22Rv1 (cell line): ENCODE measurements around the gene NOSIP.

Experiments used
- H3K27ac ChIP-seq: fragments of 450-650 bp; 2 replicates; pipeline ENCODE4 v1.5.1; 2017
- ZFX ChIP-seq: fragments of 450-650 bp; IDR thresholded peaks from 2 replicates; pipeline ENCODE4 v1.6.1; 2017; ENCODE audit warnings: antibody characterized with exemption, borderline replicate concordance
- TF ChIP-seq, protein P1 (sequence below): fragments of 450-650 bp; IDR thresholded peaks from 2 replicates; pipeline ENCODE4 v1.5.1; 2017; ENCODE audit warnings: mild to moderate bottlenecking

Gene NOSIP

DNA sequence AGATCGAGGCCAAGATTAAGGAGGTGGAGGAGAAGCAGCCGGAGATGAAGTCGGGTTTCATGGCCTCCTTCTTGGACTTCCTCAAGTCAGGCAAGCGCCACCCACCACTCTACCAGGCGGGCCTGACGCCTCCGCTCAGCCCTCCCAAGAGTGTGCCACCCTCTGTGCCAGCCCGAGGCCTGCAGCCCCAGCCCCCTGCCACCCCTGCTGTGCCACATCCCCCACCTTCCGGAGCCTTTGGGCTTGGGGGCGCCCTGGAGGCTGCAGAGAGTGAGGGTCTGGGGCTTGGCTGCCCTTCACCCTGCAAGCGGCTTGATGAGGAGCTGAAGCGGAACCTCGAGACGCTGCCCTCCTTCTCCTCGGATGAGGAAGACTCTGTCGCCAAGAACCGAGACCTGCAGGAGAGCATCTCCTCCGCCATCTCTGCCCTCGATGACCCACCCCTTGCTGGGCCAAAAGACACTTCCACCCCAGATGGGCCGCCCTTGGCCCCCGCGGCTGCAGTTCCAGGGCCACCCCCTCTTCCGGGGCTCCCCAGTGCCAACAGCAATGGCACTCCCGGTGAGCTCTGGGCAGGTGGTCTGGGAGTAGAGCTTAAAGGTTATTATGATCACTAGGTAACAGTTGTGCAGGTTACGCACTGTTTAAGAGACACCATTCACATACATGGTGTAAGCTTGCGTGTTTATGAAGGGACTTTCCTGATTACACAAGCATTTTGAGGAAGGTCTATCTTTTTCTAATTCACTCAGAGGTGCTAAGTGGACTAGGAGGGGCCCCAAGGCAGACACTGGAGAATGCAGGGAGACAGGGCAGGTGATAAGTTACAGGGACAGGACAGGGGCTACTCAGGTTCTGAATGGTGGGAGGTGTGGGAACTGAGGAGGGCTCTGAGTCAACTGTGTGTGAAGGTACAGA lies 19.3 kb upstream of the NOSIP start:
- TF ChIP-seq, protein P1, sequence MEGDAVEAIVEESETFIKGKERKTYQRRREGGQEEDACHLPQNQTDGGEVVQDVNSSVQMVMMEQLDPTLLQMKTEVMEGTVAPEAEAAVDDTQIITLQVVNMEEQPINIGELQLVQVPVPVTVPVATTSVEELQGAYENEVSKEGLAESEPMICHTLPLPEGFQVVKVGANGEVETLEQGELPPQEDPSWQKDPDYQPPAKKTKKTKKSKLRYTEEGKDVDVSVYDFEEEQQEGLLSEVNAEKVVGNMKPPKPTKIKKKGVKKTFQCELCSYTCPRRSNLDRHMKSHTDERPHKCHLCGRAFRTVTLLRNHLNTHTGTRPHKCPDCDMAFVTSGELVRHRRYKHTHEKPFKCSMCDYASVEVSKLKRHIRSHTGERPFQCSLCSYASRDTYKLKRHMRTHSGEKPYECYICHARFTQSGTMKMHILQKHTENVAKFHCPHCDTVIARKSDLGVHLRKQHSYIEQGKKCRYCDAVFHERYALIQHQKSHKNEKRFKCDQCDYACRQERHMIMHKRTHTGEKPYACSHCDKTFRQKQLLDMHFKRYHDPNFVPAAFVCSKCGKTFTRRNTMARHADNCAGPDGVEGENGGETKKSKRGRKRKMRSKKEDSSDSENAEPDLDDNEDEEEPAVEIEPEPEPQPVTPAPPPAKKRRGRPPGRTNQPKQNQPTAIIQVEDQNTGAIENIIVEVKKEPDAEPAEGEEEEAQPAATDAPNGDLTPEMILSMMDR = no peak
- TF ChIP-seq ZFX = no peak
- no peak overlapping the region for H3K27ac ChIP-seq

DNA sequence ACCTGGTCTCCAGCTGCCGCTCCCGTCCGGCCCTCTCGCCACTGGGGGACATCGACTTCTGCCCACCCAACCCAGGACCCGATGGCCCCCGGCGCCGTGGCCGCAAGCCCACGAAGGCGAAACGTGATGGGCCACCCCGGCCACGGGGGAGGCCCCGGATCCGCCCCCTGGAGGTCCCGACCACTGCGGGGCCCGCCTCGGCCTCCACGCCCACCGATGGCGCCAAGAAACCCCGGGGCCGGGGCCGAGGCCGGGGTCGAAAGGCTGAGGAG lies 17.3 kb upstream of the NOSIP start:
- no peak overlapping the region for H3K27ac ChIP-seq
- no peak for TF ChIP-seq ZFX
- TF ChIP-seq, protein P1 = no peak

DNA sequence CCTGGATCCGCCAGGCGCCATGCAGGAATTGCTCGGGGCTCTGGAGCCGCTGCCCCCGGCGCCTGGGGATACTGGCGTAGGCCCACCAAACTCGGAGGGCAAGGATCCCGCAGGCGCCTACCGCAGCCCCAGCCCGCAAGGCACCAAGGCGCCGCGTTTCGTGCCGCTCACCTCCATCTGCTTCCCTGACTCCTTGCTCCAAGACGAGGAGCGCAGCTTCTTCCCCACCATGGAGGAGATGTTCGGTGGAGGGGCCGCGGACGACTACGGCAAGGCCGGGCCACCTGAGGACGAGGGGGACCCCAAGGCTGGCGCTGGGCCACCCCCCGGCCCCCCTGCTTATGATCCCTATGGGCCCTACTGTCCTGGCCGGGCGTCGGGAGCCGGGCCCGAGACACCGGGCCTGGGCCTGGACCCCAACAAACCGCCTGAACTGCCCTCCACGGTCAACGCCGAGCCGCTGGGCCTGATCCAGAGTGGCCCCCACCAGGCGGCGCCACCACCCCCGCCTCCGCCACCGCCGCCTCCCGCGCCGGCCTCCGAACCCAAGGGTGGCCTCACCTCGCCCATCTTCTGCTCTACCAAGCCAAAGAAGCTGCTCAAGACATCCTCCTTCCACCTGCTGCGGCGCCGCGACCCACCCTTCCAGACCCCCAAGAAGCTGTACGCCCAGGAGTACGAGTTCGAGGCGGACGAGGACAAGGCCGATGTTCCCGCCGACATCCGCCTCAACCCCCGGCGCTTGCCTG lies 16.8 kb upstream of the NOSIP start:
- TF ChIP-seq, protein P1 = 0 out of 2 replicates have a peak, but pooled peaks have one; percentile 6
- TF ChIP-seq ZFX = no peak
- no peak overlapping the region for H3K27ac ChIP-seq

DNA sequence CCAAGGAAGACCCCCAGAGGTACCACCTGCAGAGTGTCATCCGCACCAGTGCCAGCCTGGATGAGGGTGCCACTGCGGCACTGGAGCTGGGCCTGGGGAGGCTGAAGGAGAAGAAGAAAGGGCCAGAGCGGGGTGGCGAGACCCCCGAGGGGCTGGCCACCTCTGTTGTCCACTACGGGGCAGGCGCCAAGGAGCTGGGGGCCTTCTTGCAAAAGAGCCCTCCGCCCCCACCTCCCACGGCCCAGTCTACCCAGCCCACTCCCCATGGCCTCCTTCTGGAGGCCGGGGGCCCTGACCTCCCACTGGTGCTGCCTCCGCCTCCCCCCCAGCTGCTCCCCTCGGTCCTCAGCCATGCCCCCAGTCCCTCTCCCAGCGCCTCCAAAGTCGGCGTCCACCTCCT lies 16.1 kb upstream of the NOSIP start:
- H3K27ac ChIP-seq = no peak overlapping the region
- TF ChIP-seq ZFX = no peak
- TF ChIP-seq, protein P1 = no peak

DNA sequence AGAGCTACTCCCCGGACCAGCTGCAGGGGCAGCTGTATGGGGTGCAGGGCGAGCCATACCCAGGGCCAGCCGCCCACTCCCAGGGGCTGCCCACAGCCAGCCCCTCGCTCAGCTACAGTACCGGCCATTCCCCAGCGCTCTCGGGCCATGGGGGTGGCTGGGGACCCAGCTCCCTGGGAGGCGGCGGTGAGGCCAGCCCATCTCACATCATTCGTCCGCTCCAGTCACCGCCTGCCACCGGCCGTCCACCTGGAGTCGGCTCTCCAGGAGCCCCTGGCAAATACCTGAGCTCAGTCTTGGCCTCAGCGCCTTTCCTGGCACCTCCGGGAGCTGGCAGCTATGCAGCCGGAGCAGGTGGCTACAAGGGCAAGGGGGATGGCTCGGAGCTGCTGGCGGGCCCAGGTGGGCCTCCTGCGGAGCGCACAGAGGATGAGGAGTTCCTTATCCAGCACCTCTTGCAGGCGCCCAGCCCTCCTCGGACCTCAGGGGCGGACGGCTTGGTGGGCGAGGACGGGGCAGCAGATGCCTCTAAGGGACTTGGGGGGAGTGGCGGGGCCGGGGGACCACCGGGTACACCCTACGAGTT lies 15.6 kb upstream of the NOSIP start:
- no peak overlapping the region for H3K27ac ChIP-seq
- TF ChIP-seq ZFX = no peak
- TF ChIP-seq, protein P1 = no peak

DNA sequence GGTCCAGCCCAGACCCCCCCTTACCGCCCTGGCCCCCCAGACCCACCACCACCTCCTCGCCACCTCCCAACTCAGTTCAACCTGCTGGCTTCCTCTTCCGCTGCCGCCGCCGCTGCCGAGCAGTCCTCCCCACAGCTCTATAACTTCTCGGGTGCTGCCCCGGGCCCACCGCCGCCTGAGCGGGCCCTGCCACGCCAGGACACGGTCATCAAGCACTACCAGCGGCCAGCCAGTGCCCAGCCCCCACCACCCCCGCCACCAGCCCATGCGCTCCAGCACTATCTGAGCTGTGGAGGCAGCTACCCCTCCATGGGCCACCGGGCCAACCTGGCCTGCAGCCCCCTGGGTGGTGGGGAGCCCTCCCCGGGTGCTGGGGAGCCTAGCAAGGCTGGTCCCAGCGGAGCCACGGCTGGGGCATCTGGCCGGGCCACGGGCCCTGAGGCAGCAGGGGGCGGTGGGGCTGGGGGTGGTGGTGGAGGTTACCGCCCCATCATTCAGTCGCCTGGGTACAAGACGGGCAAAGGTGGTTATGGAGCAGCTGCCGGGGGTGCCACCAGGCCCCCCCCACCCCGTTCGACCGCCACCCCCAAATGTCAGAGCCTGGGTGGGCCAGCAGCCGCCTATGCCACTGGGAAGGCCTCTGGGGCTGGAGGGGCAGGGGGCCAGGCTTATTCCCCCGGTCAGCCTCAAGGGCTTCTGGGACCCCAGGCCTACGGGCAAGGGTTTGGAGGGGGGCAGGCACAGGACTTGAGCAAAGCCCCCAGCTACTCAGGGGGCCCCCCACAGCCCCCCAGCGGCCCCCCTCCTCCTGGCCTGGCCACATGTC lies 14.8 kb upstream of the NOSIP start:
- TF ChIP-seq, protein P1 = no peak
- TF ChIP-seq ZFX = no peak
- no peak overlapping the region for H3K27ac ChIP-seq
